Activated naive CD8-positive, alpha-beta T cell treated with anti-CD3 and anti-CD28 coated beads, Interleukin-2, amount 50 U/mL, for 16 hours (primary cell): ENCODE results near the gene PARP4.
"Not testable (repeated sequence)": the region's sequence is repeated elsewhere in the genome, so short reads cannot be mapped to it uniquely, and the experiment has no call there.

Experiments
- DNase-seq: peaks from one replicate; pipeline ENCODE4 v3.0.0-alpha.2; 2020; ENCODE audit warnings: low read depth, low spot score

Gene PARP4

GRCh38 chr13:24450530-24450929, 62.0 kb downstream of the PARP4 start:
- no peak for DNase-seq

GRCh38 chr13:24444851-24445250, 67.7 kb downstream of the PARP4 start:
- DNase-seq, result not testable (repeated sequence)

- no peak for DNase-seq
Measured at GRCh38 chr13:24443366-24443765, 69.2 kb downstream of the PARP4 start.

- not testable (repeated sequence) for DNase-seq
Measured at GRCh38 chr13:24426045-24426444, 86.5 kb downstream of the PARP4 start.

- not testable (repeated sequence) for DNase-seq
Measured at GRCh38 chr13:24419668-24420067, 92.9 kb downstream of the PARP4 start.

GRCh38 chr13:24407844-24408243, 104.7 kb downstream of the PARP4 start:
- no peak for DNase-seq

- DNase-seq, result no peak
Measured at GRCh38 chr13:24406524-24406923, 106.1 kb downstream of the PARP4 start.

- DNase-seq, result no peak
Measured at GRCh38 chr13:24396821-24397220, 115.8 kb downstream of the PARP4 start.

- no peak for DNase-seq
Measured at GRCh38 chr13:24392972-24393371, 119.6 kb downstream of the PARP4 start.

- not testable (repeated sequence) for DNase-seq
Measured at GRCh38 chr13:24391771-24392683, 120.6 kb downstream of the PARP4 start.

GRCh38 chr13:24390795-24391194, 121.8 kb downstream of the PARP4 start:
- not testable (repeated sequence) for DNase-seq

GRCh38 chr13:24389506-24389905, 123.1 kb downstream of the PARP4 start:
- DNase-seq, result no peak

GRCh38 chr13:24388743-24389142, 123.8 kb downstream of the PARP4 start:
- not testable (repeated sequence) for DNase-seq

- DNase-seq, result no peak
Measured at GRCh38 chr13:24386816-24387708, 125.5 kb downstream of the PARP4 start.

GRCh38 chr13:24385902-24386301, 126.7 kb downstream of the PARP4 start:
- no peak for DNase-seq

GRCh38 chr13:24384946-24385345, 127.6 kb downstream of the PARP4 start:
- not testable (repeated sequence) for DNase-seq

GRCh38 chr13:24384091-24384490, 128.5 kb downstream of the PARP4 start:
- not testable (repeated sequence) for DNase-seq

GRCh38 chr13:24381541-24382265, 130.9 kb downstream of the PARP4 start:
- no peak for DNase-seq

GRCh38 chr13:24380881-24381280, 131.7 kb downstream of the PARP4 start:
- not testable (repeated sequence) for DNase-seq

- not testable (repeated sequence) for DNase-seq
Measured at GRCh38 chr13:24380227-24380626, 132.4 kb downstream of the PARP4 start.

- not testable (repeated sequence) for DNase-seq
Measured at GRCh38 chr13:24371273-24371672, 141.3 kb downstream of the PARP4 start.
